Amygdala (tissue), 56 donors: ENCODE results near the gene WBP1.
"Not testable (repeated sequence)": the region's sequence is repeated elsewhere in the genome, so short reads cannot be mapped to it uniquely, and the experiment has no call there.

ENCODE experiments used
- DNase-seq, 56 donors: peaks; one replicate each; lab custom pipeline; 2025; lab: John Stamatoyannopoulos, UW

The WBP1 gene

DNA sequence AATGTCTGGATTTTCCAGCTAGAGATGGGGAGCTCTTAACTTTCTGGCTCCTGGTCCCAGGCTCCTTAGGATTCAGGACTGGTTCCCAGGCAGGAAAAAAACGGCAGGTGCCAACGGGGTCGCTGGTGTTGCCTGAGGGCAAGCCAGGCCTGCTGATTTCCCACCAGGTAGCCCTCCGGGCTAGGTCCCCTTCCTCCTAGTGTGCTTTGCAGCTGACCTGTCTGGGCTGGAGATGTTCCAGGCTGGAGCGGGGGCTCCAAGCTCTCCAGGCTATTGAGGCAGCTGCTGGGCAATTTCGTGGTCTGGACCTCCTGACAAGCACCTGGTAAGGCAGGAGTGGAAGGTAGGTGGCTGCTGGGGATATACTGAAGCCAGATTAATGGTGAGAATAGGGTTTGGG, 16.2 kb downstream of the WBP1 start:
- no peak for DNase-seq

DNA sequence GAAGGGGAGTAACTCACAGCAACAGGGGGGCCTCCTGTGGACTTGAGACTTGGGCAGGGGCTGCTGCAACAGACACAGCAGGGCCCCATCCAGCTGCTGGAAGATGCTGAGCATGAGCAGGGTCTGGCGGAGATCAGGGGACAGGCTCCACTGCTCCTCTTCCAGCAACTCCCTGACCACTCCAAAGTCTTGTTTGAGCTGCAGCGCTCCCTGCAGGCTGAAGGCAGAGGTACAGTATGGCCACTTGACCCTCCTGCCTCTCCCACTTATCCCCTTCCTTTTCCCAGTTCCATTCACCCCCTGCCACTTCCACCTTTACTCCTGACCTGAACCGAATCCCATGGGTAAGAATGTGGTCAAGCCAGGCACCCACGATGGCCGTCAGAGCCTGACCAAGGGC, 16.7 kb downstream of the WBP1 start:
- DNase-seq, result no peak

DNA sequence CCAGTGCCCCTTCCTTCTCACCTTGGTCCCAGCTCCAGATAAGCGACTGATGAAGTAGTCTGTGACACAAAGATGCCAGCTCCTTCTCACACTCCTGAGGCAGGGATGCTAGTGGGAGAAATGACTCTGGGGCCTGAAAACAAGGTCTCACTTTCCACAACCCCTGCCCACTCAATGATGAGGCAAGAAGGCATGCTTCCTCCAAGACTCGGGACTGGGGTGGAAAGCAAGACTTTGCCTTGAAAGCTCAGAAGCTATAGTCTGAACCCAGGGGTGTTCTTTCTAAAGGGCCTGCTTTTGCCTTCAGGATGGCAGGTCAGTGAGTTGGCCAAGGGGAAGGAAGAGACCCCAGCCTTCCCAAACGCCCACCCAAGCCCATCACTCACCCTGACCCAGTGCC, 23.2 kb downstream of the WBP1 start:
- DNase-seq, result no peak

DNA sequence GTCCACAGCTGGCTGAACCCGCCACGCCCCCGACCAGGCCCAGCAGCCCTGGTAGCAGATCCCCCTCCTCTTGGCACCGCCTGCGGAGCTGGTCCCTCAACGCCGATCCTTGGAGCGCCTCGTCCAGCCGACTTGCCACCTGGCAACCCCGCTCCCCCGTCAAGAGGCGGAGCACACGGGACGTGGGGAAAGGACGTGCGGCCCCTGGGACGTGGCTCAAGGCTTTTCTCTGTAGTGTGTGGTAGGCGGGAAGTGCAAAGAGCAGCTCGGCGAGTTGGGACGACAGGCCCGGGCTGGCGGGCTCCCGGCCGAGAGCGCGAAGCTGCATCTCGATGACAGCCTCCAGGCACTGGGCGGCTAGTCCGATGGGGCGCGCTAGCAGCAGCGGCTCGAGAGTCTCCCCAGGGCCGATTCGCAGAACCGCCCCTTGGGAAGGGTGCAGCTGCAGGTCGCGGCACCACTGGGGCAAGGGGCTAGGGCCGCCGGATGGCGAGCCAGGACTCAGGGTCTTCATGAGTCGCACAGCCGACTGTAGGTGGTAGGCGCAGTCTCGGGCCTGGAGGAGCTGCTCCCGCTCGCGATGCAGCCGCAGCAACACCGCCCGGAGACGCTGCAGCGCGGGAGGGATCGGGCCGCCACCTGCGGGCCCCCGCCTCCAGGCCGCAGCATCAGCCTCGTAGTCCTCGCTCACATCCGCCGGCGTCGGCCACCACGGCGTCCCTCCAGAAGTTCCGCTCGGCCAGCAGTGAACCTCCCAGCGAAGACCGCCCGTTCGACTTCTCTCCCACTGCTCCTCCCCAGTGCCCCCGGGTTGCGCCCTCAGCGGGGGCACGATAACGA, 23.9 kb downstream of the WBP1 start:
- peak in 12 of 56 donors; percentile 12 to 76 (median 59) for DNase-seq

DNA sequence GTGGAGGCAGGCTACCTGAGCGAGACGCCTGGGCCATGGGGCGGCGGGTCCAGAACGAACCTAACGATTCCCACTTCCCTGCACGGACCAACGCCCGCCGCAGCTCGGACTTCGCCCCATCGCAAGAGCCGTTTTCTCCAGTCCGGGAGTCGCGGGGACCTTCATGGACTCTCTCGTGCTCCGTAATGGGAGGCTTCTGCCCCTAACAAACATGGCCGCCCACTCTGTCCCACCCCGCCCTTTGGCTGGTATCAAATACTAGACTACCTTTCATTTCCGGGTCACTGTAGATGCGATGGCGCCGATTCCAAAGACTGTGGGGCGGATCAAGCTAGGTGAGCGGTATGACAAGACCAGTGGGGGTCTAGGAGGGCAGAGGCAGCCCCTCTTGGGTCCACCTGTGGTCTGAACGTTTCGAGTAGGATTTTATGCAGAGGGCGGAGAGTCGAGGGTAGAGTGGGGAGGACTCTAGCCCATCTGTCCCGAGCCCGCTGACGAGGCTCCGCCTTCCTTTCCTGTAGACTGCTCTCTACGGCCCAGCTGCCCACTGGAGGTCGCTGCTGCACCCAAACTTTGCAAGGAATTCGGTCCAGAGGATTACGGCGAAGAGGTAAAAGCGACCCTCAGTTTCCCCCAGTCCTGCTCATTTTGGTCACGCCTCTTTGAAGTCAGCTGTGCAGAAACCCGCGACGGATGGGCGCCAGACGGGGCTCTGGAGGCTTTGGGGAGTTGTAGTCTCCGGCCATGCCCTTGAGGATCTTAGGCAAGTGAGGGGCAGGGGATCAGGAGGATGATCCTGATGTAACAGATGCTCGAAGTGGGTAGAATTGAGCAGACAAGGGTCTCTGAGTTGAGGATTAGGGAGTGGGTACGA, 24.8 kb downstream of the WBP1 start, which contains the start of the genes CCDC142 and TTC31:
TSS of gene CCDC142 (minus strand) at position 198 of the 874 bp plus-strand sequence. CDS start at position 37, 161 bp downstream.
TSS of gene TTC31 (plus strand) at position 281 of the 874 bp plus-strand sequence. CDS start at position 296, 15 bp downstream.
- DNase-seq, result peak; percentile 55 to 99 (median 94)

DNA sequence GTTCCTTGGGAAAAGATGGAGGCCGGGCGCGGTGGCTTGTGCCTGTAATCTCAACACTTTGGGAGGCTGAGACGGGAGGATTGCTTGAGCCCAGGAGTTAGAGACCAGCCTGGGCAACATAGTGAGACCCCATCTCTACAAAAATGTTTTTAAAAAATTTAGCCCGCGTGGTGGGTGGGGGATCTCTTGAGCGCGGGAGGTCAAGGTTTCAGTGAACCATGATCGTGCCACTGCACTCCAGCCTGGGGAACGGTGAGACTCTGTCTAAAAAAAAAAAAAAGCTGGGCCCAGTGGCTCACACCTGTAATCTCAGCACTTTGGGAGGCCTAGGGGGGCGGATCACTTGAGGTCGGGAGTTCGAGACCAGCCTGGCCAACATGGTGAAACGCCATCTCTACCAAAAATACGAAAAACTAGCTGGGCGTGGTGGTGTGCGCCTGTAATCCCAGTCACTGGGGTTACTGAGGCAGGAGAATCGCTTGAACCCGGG, 25.5 kb downstream of the WBP1 start:
- DNase-seq, result not testable (repeated sequence)

DNA sequence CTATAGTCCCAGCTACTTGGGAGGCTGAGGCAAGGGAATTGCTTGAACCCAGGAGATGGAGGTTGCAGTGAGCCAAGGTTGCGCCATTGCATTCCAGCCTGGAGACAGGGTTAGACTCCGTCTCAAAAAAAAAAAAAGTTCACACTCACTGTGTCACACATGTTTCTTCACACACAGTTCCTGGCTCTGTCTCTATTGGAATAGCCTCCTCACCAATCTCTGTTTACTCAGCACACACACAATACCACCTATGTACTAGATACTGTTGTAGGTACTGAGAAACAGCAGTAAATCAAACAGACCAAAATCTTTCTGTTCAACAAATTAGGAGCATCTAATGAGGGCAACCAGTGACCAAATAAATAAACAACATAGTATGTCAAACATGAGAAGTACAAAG, 27.9 kb downstream of the WBP1 start:
- no peak for DNase-seq

DNA sequence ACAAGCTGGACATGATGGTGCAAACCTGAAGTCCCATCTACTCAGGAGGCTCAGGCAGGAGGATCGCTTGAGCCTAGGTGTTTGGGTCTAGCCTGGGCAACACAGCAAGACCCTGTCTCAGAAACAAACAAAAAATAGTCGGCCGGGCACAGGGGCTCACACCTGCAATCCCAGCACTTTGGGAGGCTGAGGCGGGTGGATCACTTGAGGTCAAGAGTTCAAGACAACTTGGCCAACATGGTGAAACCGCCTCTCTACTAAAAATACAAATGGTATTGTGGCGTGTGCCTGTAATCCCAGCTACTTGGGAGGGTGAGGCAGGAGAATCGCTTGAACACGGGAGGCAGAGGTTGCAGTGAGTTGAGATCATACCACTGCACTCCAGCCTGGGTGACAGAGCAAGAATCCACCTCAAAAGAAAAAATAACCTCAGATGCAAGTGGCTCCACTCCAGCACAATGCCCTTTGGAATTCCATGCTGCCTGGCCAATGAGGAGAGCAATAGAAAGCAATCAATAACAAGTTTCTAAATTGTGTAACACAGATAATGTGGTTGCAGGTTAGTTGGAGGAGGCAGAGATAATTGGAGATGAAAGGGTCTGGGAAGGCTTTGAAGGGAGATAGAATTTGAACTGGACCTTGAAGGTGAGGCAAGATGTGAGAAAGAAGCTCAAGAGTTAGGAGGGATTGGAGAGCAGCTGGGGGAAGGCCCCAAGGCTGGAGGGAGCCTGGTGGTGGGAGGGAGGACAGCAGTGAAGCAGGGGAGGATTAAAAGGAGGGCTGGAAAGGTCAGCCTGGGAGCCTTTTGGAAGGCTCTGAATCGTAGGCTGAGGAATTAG, 30.6 kb downstream of the WBP1 start:
- no peak for DNase-seq

DNA sequence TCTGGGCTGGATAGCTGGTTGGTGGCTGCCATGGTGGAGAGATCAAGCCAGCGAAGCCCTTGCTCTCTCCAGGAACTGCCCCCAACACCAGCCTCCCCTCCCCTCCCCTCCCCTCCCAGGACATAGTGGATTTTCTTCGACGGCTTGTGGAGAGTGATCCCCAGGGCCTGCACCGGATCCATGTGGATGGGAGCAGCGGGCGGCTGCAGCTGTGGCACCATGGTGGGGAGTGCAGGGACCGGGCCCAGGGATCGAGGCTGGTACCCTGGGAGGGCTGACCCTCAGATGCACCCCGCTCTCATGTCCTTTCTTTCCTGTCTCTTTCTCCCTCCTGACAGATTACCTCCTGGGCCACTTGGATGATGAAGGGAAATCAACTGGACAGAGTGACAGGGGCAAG, 31.7 kb downstream of the WBP1 start:
- no peak for DNase-seq

DNA sequence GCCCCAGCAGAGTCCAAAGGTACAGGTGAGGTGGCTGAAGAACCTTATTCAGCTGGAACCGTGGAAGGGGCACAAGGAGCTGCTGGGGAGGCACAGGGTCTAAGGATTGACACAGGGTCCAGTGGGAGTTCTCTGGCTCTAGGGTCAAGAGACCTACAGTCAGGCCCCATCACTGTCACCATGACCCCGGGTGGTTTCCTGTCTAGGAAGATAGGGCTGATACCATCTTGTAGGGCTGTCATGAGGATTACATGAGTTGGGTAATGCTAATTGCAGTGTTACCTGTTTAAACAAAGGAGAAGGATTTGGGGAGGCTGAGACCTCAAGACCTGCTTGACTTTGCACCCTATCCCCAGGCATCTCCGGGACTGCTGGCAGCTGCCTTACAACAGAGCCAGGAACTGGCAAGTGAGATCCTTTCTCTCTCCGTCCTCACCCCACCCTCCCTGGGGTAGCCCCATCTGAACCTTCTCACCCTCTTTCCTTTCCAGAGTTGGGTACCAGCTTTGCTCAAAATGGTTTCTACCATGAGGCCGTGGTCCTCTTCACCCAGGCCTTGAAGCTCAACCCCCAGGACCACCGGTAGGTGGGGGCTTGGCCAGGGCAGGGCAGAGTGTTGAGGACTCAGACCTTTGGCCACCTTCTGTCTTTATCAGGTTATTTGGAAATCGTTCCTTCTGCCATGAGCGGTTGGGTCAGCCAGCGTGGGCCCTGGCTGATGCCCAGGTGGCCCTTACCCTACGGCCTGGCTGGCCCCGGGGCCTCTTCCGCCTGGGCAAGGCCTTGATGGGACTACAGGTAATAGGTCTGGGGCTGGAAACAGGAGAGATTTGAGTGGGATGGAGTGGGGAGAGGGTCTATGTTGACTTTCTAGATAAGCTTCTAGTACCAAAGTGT, 33.7 kb downstream of the WBP1 start:
- no peak for DNase-seq

DNA sequence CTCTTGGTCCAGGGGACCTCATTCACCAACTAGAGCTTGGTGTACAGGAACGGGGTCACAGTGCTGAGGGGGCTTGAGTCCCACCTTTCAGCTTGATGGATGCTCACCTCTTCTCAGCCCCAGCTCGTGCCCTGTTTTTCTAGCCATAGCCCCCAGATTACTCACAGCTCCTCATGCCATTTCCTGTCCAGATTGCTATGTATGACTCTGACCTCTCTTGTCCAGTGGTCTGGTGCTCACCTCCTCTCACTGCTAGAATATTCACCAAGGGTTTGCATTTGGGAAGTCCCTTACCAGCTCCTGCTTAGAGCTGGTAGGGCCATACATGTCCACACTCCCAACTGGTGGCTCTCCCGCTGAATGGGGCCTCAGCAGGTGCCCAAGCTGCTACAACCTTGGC, 35.3 kb downstream of the WBP1 start:
- DNase-seq, result no peak

DNA sequence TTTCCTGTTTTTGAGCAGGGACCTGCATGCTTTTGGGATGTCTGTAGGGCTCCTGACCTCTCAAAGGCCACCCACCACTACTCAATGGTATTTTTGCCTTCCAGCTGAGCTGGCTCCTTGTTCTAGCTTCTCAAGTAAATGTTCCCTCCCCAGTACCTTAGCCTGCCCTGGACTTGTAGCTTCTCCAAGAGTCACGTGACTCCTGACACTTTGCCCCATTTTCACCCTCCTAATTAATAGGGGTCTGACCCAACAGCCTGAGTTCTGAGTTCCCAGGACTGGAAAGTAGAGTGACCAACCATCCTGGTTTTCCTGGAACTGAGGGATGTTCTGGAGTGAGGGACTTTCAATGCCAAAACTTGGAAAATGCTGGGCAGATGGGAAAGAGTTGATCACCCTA, 37.2 kb downstream of the WBP1 start:
- no peak for DNase-seq

DNA sequence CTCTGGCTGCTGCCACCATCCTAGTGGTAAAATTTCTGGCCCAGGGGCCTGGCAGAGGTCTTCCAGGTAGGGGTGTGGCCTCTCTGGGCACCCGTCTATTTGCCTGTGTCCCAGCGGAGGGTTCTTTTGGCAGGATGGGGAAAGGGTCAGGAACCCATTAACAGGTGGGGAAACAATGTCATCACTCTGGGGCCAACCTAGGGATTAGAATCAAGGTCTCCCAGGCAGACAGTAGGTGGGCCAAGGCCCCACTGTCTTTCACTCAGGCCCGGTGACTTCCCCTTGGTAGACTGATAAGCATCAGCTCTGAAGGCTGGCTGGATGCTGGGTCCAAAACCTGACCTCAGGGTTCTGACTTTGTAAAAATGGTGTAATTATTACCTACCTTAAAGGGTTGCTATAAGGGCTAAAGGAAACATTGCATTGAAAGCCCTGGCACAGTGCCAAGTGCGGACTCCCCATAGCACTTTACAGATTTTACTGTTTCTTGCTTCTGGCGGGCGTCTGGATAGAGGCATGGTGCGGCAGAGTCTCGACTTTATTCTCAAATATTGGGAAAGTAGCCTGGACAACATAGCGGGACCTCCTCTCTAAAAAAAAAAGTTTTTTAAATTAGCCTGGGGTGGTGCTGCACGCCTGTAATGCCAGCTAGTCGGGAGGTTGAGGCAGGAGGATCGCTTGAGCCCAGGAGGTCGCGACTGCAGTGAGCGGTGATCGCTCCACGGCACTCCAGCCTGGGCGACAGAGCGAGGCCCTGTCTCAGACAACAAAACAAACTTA, 38.9 kb downstream of the WBP1 start:
- DNase-seq, result no peak

DNA sequence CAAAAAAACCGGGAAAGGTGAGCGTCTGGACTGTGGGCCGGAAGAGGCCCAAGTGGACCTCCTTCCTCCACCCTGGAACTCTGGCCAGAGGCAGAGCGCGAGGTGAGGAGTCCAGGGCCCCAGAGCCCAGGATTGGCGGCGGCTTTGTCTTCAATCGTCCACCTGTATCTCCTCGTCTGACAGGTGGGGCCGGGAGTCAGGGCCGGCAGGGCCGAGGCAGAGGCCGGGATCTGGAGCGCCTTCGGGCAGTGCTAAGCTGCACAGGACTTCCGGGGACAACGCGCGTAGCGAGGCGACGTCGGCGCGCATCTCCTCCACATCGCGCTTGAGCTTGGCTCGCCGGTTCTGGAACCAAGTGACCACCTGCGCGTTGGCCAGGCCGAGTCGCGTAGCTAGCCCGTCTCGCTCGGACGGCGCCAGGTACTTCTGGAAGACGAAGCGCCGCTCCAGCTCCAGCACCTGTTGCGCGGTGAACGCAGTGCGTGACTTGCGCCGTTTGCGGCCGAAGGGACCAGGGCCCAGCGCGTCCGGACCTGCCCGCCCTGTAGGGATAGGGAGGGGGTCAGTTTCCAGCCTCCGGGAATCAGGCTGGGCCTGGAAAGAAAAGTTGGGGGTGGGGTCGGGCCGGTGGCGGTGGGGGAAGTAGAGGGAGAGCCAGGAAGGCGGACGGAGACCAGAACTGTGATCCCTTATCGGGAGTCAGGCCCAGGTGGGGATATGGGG, 39.7 kb downstream of the WBP1 start:
- no peak for DNase-seq

DNA sequence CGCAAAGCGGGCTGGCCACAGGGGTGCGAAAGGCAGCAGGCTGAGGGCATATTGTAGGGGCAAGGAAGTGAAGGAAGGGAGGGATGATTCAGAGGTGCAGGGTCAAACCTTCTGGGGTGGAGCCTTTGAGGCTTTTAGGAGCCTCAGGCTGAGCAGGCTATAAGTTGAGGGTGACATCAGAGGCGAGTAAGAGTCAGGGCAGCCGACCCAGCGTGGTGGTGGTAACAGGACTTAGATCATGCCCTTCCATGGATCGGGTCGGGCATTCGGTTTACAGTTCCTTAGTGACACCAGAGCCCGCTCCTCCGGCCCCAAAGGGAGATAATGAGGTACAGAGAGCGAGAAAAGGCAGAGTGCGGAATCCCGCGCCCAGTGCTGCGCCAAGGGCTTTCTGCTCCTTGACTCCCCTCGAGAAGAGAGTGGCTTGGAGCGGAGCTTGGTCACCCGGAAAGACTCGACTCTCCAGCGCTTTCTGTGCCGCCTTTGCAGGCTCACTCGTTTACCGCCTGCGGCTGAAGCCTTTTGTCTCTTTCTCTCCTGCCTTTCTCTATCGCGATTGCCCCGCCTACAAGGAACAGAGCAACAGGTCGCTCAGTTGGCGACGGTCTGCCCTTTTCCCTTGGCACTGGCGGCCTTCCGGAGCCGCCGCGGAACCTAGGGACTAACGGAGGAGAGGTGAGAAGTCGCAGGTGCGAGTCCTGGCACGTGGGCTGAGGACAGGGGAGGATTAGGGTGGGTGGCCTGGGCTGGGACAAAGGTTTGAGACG, 40.4 kb downstream of the WBP1 start:
- no peak for DNase-seq

DNA sequence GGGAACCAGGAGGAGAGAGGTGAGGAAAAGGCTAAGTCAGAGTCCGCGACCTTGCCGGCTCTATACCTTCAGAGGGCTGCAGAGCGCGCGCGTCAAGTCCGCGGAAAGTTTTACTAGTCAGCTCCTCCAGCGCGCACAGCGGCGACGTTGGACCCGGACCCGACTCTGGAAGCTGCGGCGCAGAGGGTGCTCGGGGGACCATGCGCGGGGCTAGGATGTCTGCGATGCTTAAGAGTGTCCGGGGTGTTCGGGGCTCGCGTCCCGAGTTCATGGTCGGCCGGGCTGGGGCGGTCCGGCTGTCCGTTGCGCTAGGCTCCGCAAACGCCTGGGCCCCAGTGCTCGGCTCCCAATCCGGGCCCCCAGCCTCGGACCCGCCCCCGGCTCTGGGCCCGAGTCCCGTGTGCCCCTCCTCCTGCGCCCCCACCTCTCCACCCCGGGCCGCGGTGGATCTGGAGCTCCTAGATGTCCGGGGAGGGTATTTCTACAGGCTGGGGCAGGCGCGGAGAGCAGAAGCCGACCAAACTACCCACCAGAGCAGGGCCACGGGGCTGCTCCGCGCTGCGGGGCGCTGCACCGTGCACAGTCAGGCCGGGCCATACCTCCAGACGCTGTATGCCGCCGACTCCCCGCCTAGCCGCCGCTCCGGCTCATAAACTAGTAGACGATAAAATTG, 41.2 kb downstream of the WBP1 start, which contains the start of gene LBX2:
TSS of gene LBX2 (minus strand) at position 337 of the 673 bp plus-strand sequence. CDS start at position 271, 66 bp downstream.
- no peak for DNase-seq
